GM18951 (cell line): Measurements from ENCODE around the gene PPFIA2.

ENCODE experiments used
- POLR2A ChIP-seq: IDR thresholded peaks from 4 replicates; pipeline ENCODE4 v1.6.1; 2011; ENCODE audit warnings: mild to moderate bottlenecking; ENCODE audit not compliant: insufficient read length, insufficient read depth; ENCODE audit errors: extremely low read depth
- in situ Hi-C: fragments of 300-500 bp; cut with MboI; formaldehyde crosslinking; loops from one replicate; pipeline ENCODE4 v1.12.0; 2022; ENCODE audit warnings: low sequenced_read_pairs, mixed read lengths, inconsistent platforms; ENCODE audit not compliant: unreplicated experiment

Gene PPFIA2

DNA sequence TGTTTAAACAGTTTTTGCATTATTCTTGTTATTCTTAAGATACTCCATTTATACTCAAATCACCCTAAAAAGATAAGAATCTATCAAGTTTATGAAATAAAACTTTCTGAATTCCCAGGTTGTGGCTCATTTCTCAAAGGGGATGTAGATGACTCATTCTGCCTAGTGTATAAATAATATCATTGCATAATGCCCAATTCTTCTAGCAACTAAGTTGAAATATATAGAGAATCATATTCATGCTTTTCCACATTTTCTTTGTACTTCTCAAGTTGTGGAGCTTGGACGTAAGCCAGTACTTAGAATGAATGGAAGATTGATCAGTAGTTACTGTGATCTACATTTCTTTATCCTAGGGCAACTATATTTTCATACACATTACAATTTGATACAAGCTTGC lies 201.1 kb downstream of the PPFIA2 start:
- TF ChIP-seq POLR2A = no peak

GRCh38 chr12:81546811-81547210 lies 212.3 kb downstream of the PPFIA2 start:
- TF ChIP-seq POLR2A = no peak
- in situ Hi-C loops = no loop called here

More for the DNA sequence above, 201.1 kb downstream of the PPFIA2 start:
- in situ Hi-C loops = no loop called here

- in situ Hi-C loops = no loop called here
- TF ChIP-seq POLR2A = no peak
Measured at GRCh38 chr12:81543621-81544139, 215.5 kb downstream of the PPFIA2 start.

DNA sequence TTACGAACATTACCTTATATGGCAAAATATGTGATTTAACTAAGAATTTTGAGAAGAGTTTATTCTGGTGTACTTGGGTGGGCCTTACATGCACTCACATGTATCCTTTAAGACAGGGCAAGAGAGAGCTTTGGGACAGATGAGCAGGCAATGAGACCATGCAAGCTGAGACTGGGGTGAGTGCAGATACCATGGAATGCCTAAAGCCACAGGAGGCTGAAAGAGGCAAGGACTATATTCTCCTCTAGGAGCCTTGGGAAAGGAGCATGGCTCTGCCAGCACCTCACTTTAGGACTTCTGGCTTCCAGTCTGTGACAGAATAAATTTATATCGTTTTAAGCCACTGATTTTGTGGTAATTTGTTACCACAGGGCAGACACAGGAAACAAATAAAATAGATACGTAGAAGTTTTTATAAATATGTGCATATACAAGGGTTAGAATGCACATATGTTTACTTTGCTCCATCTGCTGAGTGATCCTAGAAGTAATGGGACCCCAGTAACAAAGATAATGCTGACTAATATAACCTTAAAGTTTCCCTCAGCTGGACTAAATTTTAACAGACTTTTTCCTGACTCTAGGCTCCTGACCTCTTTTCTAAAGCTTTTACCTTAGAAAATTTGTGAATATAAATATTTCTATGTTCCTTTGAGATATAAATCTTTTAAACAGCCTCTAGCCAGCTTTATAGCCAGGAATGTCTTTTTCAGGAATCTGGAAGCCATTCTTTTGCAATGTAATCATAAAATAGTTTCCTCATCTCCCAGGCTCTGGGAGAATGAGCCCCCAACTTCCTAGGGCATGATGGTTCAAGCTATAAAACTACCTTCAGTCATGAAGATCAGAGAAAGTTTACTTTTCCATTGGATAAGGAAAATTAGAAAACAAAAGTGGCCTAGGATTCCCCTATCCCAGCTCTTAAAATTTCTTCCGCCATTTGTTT lies 216.8 kb downstream of the PPFIA2 start:
- in situ Hi-C loops = no loop called here
- no peak for TF ChIP-seq POLR2A

GRCh38 chr12:81541121-81541520 lies 218.0 kb downstream of the PPFIA2 start:
- TF ChIP-seq POLR2A = no peak
- in situ Hi-C loops = no loop called here

DNA sequence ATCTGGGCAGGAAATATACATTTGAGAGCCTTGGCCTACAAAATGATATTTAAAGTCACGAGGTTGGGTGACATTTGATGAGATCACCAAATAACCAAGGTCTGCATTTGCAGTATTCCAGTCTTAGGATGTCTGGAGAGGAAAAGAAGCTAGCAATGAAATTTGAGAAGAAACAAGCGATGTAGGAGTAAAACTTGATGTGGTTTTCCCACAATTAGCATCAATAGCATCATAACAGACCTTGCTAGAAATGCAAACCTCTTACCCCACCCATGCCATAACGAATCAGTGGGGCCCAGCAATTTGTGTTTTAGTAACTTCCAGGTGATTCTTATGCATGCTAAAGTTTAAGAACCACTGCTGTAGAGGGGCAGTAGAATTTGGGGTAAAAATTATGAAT lies 219.9 kb downstream of the PPFIA2 start:
- no peak for TF ChIP-seq POLR2A
- in situ Hi-C loops = no loop called here

DNA sequence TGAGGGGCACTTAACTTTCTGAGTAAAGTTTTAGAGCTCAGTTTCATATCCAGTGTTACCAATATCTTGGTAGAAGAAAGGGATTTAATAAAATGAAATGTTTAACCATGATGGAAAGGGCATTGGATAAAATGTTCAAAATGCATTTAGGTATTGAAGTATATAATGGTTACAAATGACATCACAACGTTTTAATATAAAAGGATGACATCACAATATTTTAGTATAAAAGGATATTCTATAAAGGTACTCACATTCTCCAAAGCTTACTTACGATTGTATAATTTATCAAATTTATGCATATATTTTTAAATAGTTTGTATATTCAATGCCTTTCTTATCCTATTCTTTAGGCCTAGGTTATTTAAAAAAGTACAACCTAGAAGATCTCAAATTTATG lies 226.1 kb downstream of the PPFIA2 start:
- in situ Hi-C loops = no loop called here
- no peak for TF ChIP-seq POLR2A

DNA sequence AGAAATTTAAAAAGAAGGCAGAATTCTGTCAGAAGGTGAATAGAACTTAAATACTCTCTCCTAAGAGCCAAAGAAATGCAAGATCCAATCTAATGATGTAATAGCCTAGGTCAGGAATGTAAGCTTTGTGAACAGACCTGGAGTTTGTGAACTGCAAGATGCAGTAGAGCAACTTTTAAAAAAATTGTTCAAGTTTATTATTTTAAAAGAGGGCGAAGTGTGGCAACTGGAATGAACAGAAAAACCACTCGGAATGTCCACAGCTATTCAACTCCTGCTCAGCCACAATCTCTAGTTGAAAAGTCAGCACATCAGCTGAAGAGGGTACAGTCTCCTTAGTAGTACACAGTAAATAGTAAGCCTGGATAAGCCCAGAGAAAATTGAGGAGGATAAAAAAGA lies 228.8 kb downstream of the PPFIA2 start:
- no peak for TF ChIP-seq POLR2A
- in situ Hi-C loops = no loop called here

DNA sequence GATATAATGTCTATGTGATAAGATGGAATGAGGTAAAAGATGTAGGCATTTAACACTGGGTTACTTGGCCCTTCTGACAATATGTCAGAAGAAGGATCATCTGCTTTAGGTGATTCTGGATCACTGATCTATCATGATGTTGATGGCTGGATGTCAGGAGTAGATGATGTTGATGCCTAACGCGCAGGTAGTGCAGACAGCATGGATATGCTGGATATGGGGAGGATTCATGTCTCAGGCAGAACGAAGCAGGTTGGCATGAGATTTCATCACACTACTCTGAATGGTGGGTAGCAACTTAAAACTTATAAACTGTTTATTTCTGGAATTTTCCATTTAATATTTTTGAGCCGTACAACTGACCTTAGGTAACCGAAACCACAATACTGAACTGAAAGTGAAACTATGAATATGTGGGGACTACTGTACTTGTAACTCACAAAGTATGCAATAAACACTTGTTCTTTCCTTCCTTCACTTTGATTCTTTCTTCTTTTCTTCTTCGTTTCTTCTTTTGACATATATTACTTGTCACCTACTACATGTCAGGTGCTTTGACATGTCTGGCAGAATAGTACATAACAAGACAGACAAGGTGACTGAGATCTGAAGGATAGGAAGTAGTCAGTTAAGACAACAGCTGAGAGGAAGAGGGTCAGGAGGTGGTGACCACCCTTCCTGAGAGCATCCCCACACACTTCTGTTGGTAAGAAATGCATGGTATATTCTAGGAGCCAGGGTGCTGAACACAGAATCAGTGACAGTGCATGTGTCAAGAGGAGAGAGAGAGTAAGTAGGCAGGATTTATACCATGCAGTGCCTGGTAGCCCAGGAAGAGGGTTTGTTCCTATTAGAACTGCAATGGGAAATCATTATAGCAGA lies 238.8 kb downstream of the PPFIA2 start:
- in situ Hi-C loops = no loop called here

DNA sequence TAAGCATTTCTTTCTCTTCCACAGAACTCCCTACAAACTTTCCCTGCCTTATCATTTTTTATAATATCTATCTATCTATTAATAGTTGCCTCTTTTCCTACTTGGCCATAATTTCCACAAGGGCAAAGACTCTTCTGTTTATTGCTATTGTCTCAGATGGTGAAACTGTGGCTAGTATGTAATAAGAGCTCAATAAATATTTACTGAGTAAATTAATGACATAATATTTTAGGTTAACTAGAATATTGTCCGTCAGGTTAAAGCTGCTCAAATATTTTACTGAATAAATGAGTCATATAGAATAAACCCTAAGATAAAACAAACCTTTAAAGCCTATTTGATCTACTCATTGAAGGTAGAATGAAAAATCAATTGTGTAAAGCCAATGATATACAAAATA lies 240.5 kb downstream of the PPFIA2 start:
- in situ Hi-C loops = no loop called here
- TF ChIP-seq POLR2A = no peak

More for the DNA sequence above, 238.8 kb downstream of the PPFIA2 start:
- no peak for TF ChIP-seq POLR2A

DNA sequence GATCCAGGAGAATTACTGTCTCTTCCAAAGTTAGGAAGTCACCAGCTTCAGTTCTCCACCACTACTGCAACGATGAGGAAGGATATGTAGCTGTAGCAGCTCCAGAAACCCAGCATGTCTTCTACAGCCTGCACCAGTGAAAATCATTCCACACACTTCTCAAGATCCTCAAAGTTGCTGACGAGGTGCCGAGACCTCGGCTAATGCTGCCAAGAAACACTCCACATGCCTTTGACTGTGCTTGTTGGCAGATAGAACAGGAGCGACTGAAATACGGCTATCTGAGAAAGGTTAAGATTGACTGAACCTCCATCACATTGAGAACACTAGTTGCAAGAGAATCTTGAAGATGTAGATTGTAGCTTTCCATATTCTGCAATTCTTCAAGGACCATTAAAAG lies 241.9 kb downstream of the PPFIA2 start:
- in situ Hi-C loops = no loop called here

DNA sequence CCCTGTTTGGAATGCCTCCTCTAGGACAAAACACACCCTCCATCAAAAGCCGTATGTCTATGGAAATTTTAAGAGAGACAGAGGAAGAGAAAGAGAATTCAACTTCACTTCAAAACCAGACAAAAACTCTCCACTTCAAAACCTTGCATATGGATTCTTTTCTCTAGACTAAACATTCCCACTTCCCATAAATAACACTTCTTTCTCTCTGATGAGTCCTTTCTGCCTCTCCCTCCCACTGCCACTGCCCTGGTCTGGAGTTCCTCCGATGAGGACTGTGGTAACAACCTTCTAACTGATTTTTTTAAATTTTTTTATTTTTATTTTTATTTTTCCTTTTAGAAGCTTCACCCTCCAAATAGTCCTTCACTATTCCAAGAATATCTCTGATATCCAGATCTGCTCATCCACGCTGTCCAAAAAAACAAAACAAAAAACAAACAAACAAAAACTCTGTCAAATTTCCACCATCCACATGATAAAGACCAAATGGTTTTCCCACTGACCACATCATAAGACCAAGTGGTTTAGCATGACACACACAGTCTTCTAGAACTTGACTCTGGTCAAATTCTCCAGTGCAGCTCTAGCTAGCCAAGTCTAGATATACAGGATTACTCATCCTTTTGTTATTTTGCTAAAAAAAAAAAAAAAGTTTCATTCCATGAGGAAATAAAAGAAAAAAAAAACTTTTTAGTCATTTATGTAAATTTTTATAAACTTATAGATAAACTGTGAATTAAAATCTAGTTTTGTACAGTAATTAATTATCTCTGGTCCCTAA lies 256.0 kb downstream of the PPFIA2 start:
- in situ Hi-C loops = no loop called here
- no peak for TF ChIP-seq POLR2A

More for the DNA sequence above, 241.9 kb downstream of the PPFIA2 start:
- no peak for TF ChIP-seq POLR2A
